ENCODE results near the gene OR1I1.

DNA sequence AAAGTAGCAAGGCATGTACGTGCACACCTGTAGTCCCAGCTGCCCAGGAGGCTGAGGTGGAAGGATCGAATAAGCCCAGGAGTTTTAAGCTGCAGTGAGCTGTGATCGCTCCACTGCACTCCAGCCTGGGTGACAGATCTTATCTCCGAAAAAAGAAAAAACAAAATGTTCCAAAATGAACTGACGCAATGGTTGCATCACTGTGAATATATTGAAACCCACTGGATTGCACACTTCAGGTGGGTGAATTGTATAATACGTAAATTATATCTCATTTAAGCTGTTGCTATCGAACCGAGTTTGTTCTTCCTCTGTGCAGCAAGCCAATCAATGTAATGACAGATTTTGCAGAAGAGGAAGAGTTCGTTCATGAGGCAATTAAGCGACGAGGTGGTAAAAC is 34.3 kb upstream of the OR1I1 start:
- no peak for TF ChIP-seq ARNT (IDR thresholded peaks at IDR 0.05)
- TF ChIP-seq HDGF (IDR thresholded peaks at IDR 0.05; ENCODE audit: borderline replicate concordance), result no peak
- no peak for TF ChIP-seq FOXK2 (IDR thresholded peaks at IDR 0.05)
- TF ChIP-seq SP1 (IDR thresholded peaks at IDR 0.05), result no peak
- TF ChIP-seq ZNF384 (IDR thresholded peaks at IDR 0.05), result no peak
- no peak for TF ChIP-seq FOXM1 (IDR thresholded peaks at IDR 0.05; ENCODE audit: borderline replicate concordance)

Measured in HEK293T (cell line).